HG02885 (cell line): ENCODE data around the gene DDX51.

Experiments used
- ATAC-seq: cut with Tn5 transposase; IDR thresholded peaks from one replicate; pipeline ENCODE4 v1.9.1; 2021; ENCODE audit warnings: mild to moderate bottlenecking; ENCODE audit not compliant: unreplicated experiment, poor library complexity

DDX51 gene

DNA sequence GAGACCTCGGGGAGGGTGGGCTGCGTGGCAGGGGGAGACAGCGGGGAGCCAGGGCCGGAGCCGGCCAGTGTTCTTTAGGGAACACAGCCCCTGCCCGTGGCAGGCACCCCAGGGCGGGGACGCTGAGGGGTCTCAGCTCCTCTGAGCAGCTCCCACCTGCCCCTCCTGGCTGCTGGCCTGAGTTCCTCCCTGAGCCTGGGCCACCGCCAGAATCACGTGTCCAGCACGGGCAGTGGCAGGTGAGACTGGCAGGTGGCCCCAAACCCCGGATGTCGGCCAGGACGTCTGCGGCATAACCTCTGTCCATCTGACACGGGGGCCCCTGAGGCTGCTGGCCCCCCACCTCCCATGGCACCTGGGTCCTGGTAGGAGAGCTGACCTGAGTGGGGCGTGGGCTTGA, 25.3 kb upstream of the DDX51 start:
- no peak for ATAC-seq

DNA sequence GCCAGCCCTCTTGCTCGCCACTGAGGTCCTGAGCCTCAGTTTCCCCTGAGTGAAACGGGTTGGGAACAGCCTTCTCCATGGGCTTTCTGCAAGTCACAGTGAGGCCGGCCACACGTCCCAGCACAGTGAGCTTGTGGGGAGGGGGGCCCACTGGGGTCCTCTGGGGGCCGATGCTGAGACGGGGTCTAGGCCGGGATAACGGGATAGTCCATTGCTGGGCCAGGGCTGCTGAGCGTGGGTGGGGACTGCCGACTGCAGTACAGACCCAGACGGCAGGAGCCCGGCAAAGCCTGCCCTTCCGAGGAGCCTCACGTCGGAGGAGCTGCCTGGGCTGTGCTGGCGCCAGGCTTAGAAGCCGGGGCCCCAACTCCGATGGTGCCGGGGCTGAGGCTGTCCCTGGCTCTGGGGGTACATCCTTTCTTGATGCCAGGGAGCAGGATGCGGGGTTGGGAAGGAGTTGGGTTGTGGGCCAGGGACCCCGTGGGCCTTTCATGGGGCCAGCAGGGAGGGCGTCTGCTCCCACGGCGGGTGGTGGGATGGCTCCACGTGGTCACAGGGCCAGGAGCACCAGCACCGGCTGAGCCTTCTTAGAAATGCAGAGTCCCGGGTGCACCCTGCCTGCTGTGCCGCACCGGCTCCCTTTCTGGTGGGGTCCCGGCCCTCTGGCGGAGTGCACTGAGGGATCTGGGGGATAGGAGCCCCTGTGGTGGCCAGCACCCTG, 24.4 kb upstream of the DDX51 start:
- no peak for ATAC-seq

DNA sequence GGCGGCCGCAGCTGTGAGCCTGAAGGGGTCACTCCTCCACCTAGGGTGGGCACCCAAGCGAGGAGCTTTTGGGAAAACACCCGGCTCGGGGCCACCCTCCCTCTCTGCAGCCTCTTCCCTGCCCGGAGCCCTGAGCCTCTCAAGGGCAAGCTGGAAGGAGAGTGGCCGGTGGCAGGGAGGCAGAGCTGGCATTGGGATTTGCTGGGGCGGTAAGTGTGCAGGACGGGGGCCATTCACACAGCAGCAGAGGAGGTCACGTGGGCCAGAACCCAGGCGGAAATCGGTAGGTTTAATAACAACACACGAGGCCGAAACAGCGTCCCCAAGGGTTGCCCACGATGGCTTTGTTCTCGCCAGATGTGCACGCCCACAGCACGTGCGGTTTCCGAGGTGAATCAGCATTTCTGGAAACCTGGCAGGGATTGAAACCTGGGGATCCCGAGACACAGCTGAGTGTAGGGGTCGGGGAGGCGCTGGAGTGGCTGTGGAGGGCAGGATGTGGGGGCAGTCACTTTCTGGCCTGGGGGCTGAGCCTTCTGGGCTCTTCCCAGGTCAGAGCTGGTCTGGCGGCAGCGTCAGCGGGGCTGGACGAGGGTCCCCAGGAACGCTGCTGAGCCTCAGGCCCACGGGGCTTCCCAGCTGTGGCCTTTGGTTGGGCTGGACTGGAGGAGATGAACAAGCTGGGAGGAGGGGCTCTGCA, 23.6 kb upstream of the DDX51 start:
- no peak for ATAC-seq

DNA sequence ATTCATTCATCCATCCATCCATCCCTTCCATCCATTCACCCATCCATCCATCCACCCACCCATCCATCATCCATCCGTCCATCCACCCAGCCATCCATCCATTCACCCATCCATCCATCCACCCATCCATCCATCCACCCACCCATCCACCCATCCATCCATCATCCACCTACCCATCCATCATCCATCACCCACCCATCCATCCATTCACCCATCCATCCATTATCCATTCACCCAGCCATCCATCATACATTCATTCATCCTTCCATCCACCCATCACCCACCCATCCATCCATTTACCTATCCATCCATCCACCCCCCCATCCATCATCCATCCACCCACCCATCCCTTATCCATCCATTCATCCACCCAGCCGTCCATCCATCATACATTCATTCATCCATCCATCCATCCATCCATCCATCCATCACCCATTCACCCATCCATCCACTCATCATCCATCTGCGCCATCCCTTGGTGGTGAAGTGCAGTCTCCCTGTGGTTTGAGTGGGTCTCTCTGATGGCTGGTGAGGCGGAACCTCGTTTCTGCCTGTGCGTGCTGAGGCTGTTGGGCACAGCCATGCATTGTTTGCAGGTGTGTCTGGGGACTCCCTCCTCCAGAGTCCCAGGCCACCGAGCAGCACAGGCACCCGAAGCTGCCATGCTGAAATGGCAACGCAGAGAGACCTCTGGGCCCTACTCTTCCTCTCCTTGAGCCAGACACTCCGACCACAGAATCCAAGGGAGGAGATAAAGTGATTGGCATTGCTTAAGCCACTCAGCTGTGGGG, 22.9 kb upstream of the DDX51 start:
- no peak for ATAC-seq

DNA sequence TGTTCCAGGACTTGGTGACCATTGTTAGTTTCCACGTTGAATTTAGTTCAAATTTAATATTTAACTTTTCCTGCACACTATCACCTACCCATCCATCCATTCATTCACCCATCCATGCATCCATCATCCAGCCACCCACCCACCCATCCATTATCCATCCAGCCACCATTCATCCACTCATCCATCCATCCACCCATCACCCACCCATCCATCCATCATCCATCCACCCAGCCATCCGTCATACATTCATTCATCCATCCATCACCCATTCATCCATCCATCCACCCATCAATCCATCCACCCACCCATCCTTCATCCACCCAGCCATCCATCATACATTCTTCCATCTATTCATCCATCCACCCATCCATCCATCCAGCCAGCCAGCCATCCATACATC, 22.0 kb upstream of the DDX51 start:
- ATAC-seq = no peak

DNA sequence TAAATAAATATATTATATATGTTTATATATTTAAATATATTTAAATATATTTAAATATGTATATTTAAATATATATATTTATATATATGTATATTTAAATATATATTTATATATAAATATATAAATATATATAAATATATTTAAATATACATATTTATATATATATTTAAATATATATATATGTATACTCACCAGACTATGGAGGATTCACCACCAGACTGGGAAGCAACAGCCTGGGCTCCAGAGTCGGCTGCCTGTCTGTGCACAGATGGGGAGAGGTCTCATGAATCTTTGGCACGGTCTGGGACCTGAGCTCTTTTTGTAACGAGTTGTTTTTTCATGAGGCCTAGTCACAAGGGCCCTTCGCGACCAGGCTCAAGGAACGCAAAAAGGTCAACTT, 21.5 kb upstream of the DDX51 start:
- ATAC-seq = no peak

DNA sequence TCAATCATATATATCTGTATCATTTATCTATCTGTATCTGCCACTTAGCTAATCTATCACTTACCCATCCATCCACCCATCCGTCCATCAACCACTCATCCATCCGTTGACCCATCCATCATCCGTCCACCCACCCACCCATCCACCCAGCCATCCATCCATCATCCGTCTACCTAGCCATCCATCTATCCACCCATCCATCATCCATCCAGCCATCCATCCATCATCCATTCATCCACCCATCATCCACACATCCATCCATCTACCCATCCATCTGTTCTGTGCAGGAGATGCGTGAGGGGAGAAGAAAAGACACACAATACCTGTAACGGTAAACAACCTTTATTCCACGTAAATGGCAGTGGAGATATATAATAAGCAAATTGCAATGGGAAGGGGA, 20.3 kb upstream of the DDX51 start:
- ATAC-seq = no peak

DNA sequence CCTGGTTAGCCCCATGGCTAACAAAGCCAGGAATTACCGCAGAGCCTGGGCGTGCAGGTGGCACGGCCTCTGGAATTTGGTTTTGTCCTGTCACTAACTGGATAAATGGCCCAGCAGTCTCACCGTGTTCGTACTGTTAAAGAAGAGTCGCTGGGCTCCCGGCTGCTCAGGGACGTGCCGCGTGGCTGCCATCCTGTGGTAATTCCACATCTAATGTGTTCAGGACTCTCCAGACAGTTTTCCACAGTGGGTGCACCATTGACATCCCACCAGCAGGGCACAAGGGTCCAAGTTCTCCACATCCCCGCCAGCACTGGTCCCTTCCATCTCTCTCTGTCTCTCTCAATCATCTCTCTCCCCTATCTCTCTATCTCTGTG, 19.8 kb upstream of the DDX51 start:
- ATAC-seq = no peak

DNA sequence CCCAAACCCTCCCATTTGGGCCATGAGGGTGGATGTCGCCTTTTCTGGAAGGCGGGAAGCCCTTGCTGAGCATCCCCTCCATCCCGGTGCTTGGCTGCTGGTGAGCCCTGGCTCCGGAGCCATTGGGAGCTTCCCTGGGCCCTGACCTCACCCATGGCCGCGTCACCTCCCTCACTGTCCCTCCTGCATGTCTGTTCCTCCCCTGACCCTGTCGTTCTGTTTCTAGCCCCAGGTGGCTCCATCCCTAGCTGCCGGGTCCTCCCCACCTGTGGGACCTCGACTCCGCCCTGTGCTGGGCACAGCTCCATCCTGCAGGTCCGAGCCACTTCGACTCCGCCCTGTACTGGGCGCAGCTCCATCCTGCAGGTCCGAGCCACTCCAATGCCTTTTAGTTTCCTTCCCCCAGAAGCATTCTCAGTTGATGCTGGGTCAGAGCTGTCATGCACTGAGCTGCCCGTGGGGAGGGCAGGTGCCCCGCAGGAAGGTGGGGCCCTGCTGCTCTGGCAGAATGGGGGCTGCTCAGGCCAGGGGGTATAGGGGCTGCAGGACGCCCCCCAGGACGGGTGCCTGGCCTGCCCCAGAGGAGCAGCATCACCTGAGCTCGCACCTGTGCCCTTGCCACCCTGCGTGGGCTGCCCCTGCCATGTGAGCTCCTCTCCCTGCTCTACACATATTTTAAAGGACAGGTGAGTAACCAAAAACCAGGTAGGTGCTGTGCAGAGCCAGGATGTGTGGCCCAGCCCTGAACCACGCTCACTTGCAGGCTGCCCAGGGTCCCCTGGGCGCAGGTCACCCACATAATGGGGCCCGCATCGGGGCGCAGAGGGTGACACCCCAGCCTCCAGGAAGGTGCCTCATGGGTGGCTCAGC, 19.2 kb upstream of the DDX51 start:
- ATAC-seq = no peak

DNA sequence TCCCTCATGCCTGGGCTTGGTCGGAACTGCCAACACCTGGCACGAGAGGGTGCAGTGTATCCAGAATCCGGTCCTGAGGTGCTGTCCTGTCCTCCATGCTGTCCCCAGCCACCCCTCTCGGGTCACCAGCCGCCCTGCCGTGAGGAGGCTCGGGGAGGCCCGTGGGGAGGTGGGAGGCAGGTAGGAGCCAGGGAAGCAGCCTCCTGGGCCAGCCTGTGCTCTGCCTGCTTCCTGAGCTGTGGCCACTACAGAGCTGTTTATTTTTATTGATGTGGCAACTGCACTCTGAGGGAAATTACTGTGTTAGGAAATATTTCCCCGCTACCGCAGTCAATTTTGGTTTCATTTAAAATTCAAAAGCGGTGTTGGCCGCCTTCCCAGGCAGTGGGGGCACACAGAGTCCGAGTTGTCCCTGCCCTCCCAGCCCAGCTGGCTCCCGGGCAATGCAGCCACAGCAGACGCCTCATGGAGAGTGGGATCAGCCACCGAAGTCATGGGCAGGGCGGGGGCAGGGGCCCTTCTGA, 18.5 kb upstream of the DDX51 start:
- no peak for ATAC-seq

DNA sequence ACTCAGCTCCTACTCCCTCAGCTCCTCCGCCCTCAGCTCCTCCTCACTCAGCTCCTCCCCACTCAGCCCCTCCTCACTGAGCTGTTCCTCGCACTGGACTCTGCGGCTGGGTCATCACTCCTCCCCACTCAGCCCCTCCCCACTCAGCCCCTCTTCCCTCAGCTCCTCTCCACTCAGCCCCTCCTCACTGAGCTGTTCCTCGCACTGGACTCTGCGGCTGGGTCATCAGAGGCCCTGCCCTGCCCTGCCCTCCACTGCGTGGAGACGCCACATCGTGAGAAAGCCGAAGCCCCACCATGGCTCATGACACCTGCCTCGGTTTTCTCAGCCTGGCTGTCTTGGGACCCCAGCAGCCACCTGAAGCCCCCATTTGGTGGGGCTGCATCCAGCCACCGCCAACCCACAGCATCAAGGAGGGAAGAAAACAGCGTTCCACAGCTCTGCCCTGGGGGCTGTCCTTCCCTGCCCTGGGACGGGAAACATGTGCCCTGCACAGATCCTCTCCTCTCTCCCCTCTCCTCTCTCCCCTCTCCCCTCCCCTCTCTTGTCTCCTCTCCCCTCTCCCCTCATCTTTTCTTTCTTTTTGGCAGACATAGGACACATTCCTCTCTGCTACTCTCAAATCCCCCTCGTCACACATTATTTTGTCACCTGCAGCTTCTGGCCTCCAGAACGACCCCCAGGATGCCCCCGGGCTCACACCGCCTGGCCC, 17.8 kb upstream of the DDX51 start:
- ATAC-seq = no peak

DNA sequence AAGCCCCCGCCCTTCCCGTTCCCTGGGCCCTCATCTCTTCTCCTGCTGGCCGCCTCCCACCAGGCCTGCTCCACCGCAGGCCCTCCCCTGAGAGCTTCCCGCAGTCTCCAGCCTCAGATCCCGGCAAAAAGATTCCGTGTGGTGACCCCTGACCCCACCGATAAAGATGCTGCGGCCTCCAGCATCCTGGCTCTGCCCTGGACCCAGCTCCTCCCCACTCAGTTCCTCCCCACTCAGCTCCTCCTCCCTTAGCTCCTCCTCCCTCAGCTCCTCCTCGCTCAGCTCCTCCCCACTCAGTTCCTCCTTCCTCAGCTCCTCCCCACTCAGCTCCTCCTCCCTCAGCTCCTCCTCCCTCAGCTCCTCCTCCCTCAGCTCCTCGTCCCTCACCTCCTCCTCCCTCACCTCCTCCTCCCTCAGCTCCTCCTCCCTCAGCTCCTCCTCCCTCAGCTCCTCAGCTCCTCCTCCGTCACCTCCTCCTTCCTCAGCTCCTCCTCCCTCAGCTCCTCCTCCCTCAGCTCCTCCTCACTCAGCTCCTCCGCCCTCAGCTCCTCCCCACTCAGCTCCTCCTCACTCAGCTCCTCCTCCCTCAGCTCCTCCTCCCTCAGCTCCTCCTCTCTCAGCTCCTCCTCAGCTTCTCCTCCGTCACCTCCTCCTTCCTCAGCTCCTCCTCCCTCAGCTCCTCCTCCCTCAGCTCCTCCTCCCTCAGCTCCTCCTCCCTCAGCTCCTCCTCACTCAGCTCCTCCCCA, 17.1 kb upstream of the DDX51 start:
- no peak for ATAC-seq

DNA sequence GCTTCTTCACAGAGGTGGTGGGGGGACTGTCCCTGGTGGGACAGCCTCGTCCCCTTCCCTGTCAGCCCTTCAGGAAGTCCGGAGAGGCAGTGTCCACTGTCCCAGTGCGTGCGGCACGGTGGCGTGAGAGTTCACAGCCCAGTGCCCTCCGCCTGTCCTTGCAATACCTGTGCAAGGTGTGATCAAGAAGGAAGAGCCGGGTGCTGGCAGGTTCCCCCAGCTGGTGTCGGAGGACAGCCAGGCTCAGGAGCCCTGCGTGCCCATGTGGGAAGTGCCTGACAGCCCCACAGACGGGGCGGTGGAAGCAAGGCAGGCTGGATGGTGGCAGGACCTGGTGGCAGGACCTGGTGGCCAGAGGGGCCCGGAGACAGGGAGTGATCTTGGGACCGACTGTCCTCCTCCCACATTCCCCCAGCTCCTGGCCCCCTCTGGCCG, 16.5 kb upstream of the DDX51 start:
- no peak for ATAC-seq

DNA sequence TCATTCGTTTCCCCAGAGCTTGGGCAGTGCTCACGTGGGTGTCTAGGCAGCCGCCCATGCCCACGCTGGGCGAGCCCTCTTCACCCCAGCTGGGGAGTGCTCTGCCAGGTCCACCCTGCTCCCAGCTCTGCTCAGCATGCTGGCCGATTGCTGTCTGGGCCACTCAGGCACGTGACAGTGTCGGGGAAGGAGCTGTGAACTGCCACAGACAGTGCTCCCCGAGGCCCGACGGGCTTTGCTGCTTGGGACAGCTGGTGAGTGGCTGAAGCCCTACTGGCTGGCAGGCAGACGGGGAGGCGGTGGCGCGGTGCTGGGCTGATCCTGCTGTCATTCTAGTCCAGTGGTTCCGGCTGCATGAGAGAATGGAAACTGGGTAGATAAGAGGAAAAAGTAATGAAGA, 15.9 kb upstream of the DDX51 start:
- no peak for ATAC-seq

DNA sequence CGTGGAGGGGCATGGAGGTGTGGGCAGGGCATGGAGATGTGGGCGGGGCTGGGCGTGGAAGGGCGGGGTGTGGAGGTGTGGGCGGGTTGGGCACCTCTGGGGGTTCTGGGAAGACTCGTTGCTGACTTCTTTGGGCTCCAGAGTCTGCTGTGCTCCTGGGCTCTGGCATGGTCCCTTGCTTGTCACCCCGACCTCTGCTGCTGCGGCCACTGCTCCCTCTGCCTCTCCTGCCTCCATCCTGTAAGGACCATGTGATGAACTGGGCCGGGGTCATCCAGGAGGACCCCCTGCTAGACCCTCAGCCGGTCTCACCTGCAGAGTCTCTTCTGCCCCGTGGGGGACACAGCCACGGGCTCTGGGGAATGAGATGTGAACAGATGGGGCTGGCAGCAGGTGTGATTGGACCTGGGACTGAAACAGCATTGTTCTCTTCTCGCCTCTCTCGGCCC, 15.5 kb upstream of the DDX51 start:
- no peak for ATAC-seq

DNA sequence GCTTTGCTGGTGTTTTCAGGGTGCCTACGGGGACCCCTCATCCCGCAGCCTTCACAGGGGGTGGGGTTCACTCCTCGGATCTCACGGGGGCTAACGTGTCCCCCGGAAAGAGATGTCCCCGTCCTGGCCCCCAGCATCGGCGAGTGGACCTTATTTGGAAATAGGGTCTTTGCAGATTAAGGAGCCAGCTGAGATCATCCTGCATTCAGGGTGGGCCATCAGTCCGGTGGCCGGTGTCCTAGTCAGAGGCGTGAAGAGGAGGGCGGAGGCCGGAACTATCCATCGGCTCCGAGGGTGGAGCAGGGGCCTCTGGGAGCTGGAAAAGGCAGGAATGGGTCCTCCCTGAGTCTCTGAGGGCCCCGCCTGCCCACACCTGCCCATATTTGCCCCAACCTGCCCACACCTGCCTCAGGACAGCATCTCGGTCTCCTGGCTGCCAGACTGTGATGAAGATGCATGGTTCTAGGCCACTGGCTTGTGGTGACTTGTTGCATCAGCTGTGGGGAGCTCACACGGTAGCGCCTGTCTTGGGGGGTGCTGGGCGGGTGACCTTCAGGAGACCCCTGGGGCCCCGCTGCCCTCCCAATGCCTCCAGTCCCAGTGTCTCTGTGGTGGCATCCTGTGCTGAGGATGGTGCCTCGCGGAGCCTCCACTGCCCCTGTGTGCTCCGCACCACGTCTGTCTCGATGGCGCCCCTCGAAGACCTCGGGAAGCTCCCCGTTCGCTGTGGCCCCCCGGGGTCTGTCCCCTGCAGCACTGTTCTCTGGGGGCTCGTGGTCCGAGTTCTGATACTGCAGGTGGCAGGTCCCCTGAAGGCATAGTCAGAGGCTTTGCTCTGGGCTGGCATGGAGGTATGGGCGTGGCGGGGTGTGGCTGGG, 14.8 kb upstream of the DDX51 start:
- ATAC-seq = no peak

DNA sequence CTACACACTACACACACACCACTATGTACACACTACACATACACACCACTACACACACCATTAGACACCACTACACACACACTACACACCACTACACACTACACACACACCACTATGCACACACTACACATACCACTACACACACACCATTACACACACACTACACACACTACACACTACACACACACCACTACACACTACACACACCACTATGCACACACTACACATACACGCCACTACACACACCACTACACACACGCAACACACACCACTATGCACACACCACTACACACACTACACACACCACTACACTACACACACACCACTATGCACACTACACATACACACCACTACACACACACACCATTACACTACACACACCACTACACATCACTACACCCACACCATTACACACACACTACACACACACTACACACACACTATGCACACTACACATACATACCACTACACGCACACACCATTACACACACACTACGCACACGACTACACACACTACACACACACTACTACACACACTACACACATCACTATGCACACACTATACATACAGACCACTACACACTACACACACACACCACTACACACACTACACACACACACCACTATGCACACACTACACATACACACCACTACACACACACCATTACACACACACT, 13.8 kb upstream of the DDX51 start:
- ATAC-seq = no peak
